Measurements from ENCODE around the gene PXMP4.

PXMP4 gene

GRCh38 chr20:33653900-33654596 is 66.1 kb downstream of the PXMP4 start:
- TF ChIP-seq SIN3A (IDR thresholded peaks at IDR 0.05; ENCODE audit: borderline replicate concordance, insufficient read depth, low read length) (no peak), TAF1 (IDR thresholded peaks at IDR 0.05; ENCODE audit: borderline replicate concordance, insufficient read depth, low read length) (no peak), POLR2AphosphoS5 (IDR thresholded peaks at IDR 0.05; ENCODE audit: low read depth, low read length) (no peak), FOXP2 (optimal IDR thresholded peaks at IDR 0.05; ENCODE audit: borderline replicate concordance, extremely low read depth, extremely low read length, insufficient read depth) (no peak)

GRCh38 chr20:33653218-33653899 is 66.8 kb downstream of the PXMP4 start:
- TF ChIP-seq SIN3A (IDR thresholded peaks at IDR 0.05; ENCODE audit: borderline replicate concordance, insufficient read depth, low read length) (no peak), TAF1 (IDR thresholded peaks at IDR 0.05; ENCODE audit: borderline replicate concordance, insufficient read depth, low read length) (no peak), FOXP2 (optimal IDR thresholded peaks at IDR 0.05; ENCODE audit: borderline replicate concordance, extremely low read depth, extremely low read length, insufficient read depth) (no peak), POLR2AphosphoS5 (IDR thresholded peaks at IDR 0.05; ENCODE audit: low read depth, low read length) (no peak; the same call in none of the 2 replicates)
- TF ChIP-seq, protein P1, sequence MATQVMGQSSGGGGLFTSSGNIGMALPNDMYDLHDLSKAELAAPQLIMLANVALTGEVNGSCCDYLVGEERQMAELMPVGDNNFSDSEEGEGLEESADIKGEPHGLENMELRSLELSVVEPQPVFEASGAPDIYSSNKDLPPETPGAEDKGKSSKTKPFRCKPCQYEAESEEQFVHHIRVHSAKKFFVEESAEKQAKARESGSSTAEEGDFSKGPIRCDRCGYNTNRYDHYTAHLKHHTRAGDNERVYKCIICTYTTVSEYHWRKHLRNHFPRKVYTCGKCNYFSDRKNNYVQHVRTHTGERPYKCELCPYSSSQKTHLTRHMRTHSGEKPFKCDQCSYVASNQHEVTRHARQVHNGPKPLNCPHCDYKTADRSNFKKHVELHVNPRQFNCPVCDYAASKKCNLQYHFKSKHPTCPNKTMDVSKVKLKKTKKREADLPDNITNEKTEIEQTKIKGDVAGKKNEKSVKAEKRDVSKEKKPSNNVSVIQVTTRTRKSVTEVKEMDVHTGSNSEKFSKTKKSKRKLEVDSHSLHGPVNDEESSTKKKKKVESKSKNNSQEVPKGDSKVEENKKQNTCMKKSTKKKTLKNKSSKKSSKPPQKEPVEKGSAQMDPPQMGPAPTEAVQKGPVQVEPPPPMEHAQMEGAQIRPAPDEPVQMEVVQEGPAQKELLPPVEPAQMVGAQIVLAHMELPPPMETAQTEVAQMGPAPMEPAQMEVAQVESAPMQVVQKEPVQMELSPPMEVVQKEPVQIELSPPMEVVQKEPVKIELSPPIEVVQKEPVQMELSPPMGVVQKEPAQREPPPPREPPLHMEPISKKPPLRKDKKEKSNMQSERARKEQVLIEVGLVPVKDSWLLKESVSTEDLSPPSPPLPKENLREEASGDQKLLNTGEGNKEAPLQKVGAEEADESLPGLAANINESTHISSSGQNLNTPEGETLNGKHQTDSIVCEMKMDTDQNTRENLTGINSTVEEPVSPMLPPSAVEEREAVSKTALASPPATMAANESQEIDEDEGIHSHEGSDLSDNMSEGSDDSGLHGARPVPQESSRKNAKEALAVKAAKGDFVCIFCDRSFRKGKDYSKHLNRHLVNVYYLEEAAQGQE (IDR thresholded peaks at IDR 0.05; ENCODE audit: insufficient read depth in 1 of 2, low read depth in 2 of 2, low read length in 2 of 2) = no peak

Measured in PFSK-1 (cell line).